GM18870 (cell line): ENCODE data around the gene CCL16.
"Not testable (repeated sequence)": the region's sequence is repeated elsewhere in the genome, so short reads cannot be mapped to it uniquely, and the experiment has no call there.

ENCODE experiments used
- ATAC-seq: cut with Tn5 transposase; IDR thresholded peaks from one replicate; pipeline ENCODE4 v1.9.1; 2021; ENCODE audit warnings: moderate library complexity; ENCODE audit not compliant: unreplicated experiment

Gene CCL16, protein sequence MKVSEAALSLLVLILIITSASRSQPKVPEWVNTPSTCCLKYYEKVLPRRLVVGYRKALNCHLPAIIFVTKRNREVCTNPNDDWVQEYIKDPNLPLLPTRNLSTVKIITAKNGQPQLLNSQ

DNA sequence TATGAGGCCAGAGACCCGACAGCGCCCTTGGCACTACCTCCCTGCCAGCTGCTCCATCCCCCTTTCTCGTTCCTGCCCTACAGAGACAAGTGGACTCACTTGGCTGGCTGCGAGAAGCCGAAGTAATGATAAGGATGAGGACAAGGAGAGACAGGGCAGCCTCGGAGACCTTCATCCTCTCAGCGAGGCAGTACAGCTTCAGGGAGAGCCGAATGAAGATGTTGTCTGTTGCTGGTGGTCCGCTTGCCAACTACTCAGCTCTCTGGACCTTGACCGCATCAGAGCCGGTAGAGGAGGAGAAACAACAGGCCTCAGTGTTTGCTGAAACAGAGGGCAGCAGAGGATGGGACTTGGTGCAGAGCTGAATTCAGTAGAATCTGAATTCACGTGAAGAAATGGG lies at the start of gene CCL16:
CCL16 (minus strand) TSS at position 252 of the 400 bp plus-strand sequence; CDS start at position 175, 77 bp downstream.
- ATAC-seq, result no peak

DNA sequence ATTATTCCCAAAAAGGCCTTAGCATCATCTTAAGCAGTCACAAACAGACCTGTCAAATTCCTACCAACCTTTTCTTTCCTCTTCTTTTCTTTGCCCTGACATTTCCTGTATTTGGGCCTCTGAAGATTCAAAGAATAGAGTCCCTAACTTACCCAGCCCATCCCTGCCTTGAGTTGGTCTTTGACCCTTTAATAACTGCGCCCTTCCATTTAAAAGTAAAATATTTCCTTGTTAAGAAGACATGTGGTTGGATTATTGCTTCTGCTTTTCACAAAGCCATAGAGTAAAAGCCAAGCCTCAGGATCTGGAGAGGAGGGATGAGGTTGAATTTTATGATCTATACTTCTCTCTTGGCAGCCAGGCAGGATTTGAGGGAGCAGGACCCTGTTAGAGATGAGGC lies 49.7 kb upstream of the CCL16 start:
- ATAC-seq, result no peak

DNA sequence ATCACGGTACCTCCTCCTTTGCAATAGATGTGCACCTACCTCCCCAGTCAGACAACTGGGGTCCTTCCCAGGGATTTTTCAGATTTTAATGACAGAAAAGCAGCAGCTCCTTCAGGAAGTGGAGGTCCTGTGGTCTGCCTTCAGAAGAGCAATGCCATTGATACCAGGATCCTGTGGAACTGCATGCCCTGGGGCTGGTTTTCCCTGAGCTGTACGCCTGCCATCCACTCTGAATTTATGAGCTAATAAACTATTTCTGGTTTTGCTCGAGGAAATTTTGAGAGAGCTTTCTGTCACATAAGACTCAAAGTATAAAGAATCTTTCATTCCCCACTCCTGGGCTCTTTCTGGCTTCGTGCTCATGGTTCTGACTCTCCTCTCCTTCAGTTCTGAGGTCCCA lies 46.5 kb upstream of the CCL16 start:
- ATAC-seq, result no peak

DNA sequence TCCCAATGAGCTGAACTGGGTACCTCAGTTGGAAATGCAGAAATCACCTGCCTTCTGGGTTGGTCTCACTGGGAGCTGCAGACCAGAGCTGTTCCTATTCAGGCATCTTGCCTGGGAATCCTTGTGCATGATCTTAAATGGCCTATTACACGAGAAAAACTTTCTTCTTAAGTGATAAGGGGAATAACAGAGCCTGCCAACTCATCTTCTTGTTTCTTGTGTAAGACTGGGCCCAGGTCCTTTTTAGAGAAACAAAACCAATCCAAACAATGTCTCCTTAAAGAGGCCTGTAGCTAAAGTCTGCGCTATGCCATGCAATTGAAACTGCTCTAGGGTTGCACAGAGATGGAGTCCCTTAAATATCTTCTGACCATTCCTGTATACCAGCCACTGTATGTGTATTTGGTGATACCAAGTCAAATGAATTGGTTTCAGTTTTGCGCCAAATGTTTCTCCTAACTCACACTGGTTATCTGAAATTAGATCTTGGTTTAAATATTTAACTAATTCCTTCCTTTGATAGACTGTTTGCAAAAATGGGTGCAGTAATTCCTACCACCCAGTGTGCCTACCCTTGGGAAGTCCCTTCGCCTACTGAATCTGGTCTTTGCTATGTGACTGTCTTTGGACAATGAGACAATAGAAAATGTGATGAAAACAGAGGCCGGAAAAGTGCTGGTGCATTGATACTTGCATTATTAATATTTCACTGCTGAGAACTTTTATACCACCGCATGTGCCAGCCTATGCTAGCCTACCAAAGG lies 43.0 kb upstream of the CCL16 start:
- no peak for ATAC-seq

DNA sequence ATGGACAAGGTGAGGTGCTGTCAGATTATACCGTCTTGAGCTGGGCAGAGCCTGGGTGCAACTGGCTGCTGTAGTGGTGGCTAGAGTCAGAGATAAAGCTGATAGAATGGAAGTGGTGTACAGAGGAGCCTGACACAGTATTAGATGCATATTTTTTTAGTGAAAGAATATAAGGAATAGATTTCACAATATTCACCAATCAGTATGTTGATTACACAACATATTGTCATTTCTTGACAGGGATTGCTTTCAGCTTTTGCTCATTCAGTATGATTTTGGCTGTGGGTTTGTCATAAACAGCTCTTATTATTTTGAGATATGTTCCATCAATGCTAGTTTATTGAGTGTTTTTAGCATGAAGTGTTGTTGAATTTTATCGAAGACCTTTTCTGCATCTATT lies 38.1 kb upstream of the CCL16 start:
- ATAC-seq, result no peak

DNA sequence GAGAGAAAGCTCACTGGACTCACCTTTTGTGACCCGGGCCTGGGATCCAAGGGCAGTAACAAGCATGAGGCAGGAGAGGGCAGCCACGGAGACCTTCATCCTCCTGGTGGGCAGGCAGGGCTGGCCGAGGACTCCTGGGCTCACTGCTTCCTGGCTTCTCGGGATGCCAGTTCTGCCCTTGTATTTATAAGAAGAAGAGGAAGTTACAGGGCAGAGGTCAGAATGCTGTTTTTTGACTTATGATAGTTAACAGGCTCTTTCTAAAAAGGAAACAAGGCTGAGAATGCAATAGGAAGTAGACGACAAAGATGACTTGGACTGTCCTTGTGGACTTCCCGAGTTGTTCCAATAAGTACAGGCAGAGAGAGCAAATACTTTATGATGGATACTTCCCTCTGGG lies 36.5 kb upstream of the CCL16 start, which contains the start of gene CCL23:
CCL23 (minus strand) TSS at position 174 of the 400 bp plus-strand sequence; CDS start at position 99, 75 bp downstream.
- no peak for ATAC-seq

DNA sequence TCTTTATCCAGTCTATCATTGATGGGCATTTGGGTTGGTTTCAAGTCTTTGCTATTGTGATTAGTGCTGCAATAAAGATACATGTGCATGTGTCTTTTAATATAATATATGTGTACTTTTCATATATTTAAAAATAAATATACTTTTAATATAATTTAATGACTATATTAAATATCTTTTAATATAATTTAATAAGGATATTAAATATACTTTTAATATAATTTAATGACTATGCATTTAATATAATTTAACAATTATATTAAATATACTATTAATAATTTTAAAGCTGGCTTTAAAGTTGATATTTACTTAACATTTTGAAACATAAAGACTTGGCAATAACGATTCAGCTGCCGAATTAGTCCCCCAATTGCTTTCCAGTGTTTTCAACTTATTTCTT lies 35.3 kb upstream of the CCL16 start:
- no peak for ATAC-seq

DNA sequence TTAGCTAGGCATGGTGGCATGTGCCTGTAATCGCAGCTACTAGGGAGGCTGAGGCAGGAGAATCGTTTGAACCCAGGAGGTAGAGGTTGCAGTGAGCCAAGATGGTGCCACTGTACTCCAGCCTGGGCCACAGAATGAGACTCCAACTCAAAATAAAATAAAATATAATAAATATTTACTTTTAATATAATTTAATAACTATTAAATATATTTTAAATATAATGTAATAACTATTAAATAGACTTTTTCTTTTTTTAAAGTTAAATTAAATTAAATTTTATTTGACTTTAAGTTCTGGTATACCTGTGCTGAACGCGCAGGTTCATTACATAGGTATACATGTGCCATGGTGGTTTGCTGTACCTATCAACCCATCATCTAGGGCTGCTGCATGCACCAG lies 34.6 kb upstream of the CCL16 start:
- not testable (repeated sequence) for ATAC-seq

DNA sequence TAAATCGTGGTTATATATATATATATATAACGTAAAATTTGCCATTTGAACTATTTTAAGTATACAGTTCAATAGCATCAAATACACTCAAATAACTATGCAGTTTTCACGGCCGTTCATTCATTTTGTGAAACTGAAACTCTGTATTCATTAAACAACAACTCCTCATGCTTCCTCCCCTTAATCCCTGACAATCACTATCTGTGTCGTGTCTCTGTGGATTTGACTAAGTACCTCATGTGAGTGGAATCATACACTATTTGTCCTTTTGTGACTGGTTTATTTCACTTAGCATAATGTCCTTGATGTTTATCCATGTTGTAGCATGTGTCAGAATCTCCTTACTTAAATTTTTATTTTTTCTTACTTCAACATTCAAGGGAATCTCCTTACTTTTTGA lies 33.6 kb upstream of the CCL16 start:
- ATAC-seq, result no peak

DNA sequence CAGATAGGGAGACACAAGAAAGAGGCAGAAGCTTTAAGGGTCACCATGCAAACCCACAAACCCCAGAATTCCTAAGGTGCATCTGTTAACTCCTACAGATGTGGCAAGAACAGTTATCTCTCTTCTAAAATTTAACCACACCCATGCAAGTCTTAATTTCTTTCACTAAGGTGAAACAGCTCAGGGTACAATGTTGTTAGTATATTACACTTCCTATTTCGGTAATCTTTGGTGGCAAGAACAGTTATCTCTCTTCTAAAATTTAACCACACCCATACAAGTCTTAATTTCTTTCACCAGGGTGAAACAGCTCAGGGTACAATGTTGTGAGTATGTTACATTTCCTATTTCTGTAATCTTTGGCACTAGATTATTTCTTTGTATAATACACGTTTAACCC lies 29.9 kb upstream of the CCL16 start:
- ATAC-seq, result no peak

DNA sequence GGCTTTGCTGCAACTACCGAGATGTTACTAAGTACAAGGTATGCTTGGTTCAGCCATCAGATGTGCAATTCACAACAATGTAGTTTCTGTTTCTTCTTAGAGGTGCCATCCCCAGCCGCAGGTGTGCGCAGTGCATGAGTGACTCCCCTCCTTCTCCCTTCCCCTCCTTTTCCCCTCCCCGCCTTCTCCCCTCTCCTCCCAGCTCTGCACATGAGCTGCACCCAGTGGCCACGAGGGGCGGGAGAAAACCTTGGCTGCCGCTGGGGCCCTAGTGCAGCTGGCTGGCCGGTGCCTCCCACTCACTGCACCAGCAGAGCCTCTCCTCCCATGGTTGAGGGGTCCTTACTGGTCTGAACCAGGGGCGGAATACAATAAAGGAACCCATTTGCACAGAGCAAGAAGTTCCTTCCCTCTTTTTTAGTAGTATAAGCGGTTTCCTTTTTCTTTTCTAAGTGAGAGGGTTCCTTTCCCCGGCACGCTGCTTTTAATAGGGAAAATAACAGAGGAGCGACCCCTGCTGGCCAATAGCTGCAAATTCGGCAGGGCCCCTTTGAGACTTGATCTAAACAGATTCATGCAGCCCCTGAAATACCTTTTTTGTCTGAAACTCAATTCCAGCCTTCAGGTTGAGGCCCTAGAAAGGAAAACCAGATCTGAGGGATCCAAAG lies 27.8 kb upstream of the CCL16 start:
- no peak for ATAC-seq

DNA sequence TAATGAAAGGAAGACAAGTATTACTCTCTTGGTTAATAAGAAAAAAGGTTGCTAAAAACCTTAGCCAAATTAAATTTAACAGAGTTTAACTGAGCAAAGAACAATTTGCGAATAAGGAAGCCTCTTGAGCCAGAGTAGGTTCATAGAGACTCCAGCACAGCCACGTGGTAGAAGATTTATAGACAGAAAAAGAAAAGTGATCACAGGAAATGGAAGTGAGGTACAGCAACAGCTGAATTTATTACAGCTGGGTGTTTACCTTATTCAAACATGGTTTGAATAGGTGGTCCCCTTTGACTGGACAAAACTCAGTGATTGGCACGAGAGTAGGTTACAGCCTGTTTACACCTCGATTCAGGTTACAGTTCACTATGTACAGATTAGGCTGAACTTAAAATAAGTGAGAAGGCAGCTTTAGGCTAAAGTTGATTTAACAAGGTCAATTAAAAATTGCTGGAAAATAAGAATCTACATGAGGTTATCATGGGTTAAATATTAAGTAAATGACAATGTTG lies 23.4 kb upstream of the CCL16 start:
- no peak for ATAC-seq

DNA sequence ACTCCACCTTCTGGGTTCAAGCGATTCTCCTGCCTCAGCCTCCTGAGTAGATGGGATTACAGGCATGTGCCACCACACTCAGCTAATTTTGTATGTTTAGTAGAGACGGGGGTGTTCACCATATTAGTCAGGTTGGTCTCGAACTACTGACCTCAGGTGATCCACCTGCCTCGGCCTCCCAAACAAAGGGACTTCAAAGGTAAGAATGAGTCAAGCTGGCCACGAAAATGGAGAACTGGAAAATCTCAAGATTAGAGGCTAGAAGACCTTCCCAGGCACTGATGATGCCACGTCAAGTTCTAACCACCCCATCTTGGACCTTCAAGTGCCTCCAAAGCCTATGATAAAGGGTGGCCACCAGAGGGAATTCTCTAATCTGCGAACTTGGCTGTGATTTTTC lies 21.3 kb upstream of the CCL16 start:
- no peak for ATAC-seq

DNA sequence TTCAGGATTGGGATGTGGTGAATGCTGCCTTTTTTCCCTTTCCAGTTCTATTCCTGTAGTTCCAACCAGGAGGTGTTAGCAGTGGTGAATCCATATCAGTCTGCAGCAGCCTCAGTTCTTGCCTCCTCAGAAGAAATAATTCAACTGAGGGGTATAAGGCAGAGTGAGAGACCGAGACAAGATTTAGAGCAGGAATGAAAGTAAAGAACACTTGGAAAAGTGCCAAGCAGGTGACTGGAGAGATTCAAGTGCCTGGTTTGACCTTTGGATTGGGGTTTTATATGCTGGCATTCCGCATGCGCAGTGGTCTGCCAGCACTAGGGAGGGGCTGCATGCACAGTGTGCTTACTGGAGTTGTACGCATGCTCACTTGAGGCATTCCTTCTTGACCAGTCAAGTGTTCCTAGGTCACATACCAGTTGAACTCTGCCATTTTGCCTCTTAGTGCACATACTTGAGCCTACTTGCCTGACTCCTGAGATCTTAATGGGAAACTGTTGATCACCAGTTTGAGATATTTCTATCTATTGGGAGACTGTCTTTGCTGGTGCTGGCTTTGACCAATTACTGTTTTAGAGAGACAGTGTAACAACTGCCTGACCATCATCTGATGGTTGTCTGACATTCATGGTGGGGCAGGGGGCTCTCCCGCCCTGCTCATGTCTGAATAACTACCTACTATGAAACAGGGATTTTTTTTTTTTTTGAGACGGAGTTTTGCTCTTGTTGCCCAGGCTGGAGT lies 20.7 kb upstream of the CCL16 start:
- ATAC-seq, result no peak

DNA sequence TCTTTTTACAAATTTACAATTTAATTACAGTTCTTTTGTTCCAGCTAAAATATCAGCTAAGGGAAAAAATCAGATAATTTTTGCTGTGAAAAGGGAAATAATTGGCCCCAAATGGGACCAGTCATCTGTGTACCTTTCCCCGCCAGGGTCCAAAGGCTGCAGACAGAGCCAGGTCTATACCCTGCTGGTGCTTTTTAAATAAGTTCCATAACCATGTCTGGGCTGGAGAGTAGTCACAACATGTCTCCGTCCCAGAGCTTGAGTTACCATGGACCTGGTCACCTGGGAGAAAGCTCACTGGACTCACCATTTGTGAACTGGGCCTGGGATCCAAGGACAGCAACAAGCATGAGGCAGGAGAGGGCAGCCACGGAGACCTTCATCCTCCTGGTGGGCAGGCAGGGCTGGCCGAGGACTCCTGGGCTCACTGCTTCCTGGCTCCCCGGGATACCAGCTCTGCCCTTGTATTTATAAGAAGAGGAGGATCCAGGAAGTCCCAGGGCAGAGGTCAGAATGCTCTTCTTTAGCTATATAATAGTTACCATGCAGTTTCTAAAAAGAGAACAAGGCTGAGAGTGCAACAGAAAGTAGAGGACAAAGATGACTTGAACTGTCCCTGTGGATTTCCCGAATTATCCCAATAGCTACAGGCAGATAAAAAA lies 19.9 kb upstream of the CCL16 start, which contains the start of gene CCL15:
CCL15 (minus strand) TSS at position 444 of the 662 bp plus-strand sequence; CDS start at position 383, 61 bp downstream.
- ATAC-seq, result no peak

DNA sequence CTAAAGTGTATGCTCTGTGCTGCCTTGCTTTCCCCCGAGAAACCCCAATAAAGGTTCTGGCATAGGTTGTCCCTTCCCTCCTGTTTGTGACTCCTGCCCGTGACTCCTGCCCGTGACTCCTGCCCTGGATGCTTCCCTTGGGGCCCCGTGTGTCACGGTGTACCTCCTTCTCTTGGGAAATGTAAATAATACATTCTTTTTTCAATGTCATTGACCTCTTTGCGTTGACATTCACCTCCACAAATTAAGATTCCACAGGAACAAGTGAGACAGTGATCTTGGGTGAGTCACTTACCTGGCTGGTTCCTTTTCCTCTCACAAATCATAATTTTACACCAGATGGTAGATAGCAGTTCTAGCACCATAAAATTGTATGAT lies 19.4 kb upstream of the CCL16 start:
- ATAC-seq, result no peak

DNA sequence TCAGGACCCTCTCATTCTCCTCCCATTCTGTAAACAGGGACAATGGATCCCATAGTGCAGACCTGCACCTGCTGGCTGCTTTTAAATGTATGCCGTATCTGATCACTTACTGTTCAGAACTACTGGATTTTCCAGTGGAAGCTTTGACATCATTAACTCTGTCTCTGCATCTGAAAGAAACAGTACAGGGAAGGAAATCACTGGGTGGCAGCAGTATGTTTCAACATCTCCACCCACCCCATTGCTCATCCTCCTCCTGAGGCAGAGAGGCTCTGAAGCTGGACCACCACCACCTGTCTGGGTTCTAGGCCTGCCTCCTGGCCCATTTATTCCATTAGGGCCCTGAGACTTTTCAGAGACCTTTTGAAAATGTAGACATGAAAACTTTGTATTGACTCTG lies 17.5 kb upstream of the CCL16 start:
- no peak for ATAC-seq

DNA sequence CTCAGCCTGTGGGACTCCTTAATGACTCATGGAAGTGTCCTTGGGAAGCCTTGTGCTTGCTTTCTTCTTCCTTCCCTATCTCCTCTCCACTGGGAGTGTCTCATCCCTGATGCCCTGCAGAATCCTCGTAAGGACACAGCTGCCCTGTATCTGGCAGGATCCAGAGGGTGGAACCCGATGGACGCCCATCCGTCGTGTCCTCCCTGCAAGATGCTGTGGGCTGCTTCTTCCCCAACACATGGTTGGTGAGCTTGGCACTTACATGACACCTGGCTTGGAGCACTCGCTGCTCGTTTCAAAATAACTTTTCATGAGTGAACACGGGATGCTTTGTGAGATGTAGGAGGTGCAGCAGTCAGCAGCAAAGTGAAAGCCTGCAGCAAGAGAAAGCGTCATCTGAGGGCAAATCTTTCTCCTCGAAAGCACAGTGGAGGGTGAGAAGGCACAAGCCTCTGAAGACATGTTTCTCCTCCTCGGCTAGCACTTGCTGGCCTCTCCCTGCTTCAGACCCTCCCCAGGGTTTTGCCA lies 16.8 kb upstream of the CCL16 start:
- no peak for ATAC-seq

DNA sequence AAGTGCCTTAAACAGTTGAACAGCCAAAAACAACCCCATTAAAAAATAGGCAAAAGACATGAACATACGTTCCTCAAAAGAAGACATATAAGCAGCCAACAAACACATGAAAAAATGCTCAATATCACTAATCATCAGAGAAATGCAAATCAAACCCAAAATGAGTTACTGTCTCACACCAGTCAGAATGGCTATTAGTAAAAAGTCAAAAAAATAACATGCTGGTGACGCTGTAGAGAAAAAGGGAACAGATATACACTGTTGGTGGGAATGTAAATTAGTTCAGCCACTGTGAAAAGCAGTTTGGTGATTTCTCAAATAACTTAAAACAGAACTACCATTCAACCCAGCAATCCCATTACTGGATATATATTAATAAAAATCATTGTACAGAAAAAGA lies 14.0 kb upstream of the CCL16 start:
- ATAC-seq, result not testable (repeated sequence)

DNA sequence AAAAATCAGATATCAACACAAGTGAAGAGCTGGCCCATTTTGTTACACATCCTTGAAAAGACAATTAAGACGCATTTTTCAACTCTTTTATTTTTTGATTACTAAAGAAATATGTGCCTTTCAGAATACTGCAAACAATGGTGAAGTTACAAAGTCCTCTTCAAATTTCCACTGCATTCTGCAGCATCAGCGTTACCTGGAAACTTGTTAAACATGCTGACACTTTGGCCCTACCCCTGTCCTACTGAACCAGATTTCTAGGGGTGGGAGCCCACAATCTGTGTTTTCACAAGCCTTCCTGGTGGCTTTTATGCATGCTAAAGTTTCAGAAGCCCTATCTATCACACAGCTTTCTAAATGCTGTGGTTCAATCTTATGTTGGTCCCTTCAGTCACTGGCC lies 9.8 kb upstream of the CCL16 start:
- ATAC-seq, result no peak
